HepG2 (cell line): ENCODE data around the gene TRMT1L. TPM values are rescaled to one million over a fixed set of nuclear protein-coding genes. Genes with fewer than 3 reads are reported as not detected.

ENCODE experiments used
- ATAC-seq: fragments of 200-7000 bp; cut with Tn5 transposase; 3 replicates; pipeline ENCODE4 v1.9.1; 2020; ENCODE audit warnings: mild to moderate bottlenecking, moderate library complexity
- BruUV-seq: library from RNA; stranded (reverse); fragments of 400-500 nt; replicated peaks from 2 replicates; lab custom pipeline; 2021; lab: Mats Ljungman, UMichigan
- CTCF ChIA-PET: fragments of 300-600 bp; formaldehyde crosslinking; extraction: SDS; loops from one replicate; lab custom pipeline; 2021; ENCODE audit warnings: low total read pairs, inconsistent platforms, low intra/inter-chr PET ratio; lab: Yijun Ruan, JAX
- POLR2A ChIA-PET: fragments of 350-600 bp; sonication (Branson Sonifier 250); formaldehyde crosslinking; loops from one replicate; lab custom pipeline; 2020; ENCODE audit warnings: antibody characterized with exemption, inconsistent platforms; lab: Yijun Ruan, JAX
- DNase-seq: peaks from one replicate; pipeline ENCODE4 v3.0.0-alpha.2; 2015; ENCODE audit warnings: low spot score
- FAIRE-seq: peaks from 3 replicates; lab custom pipeline; 2011; peaks lifted over from hg19 to GRCh38; lab: Jason Lieb, UNC
- H2AFZ ChIP-seq: one replicate; pipeline ENCODE4 v1.6.1; 2011; ENCODE audit warnings: low read length, inconsistent platforms
- H3K27ac ChIP-seq: fragments of 300-600 bp; 3 replicates; pipeline ENCODE4 v1.8.0; 2011; ENCODE audit warnings: mixed run types, mild to moderate bottlenecking, mixed read lengths, low read length, inconsistent platforms; ENCODE audit not compliant: insufficient read depth; ENCODE audit errors: extremely low read length
- H3K27me3 ChIP-seq, 2 experiments: fragments of 200-600 bp in 1 of 2; 2 replicates in 1 of 2; 3 replicates in 1 of 2; pipeline versions ENCODE4 v1.6.0 to v1.8.0; 2011; ENCODE audit warnings: low read length in 2 of 2, mild to moderate bottlenecking in 2 of 2, moderate library complexity in 2 of 2, inconsistent platforms in 1 of 2; ENCODE audit not compliant: insufficient read depth in 2 of 2, control insufficient read depth in 1 of 2
- H3K36me3 ChIP-seq, 2 experiments: fragments of 200-600 bp in 1 of 2; replicated peaks in 1 of 2; 2 replicates in 1 of 2; 3 replicates in 1 of 2; pipeline versions ENCODE4 v1.5.1 to v1.8.0; 2011; ENCODE audit warnings: low read length in 2 of 2, inconsistent platforms in 1 of 2; ENCODE audit not compliant: insufficient read depth in 2 of 2, control insufficient read depth in 1 of 2
- H3K4me1 ChIP-seq: 2 replicates; pipeline ENCODE4 v1.5.1; 2012; ENCODE audit warnings: low read length, inconsistent platforms; ENCODE audit not compliant: insufficient read depth
- H3K4me2 ChIP-seq: 2 replicates; pipeline ENCODE4 v1.6.0; 2011; ENCODE audit warnings: low read depth, low read length, inconsistent platforms
- H3K4me3 ChIP-seq, 3 experiments: fragments of 200-600 bp in 1 of 3; sonication (generic), shearing (Covaris generic) in 1 of 3; replicated peaks in 1 of 3; 2 replicates each; pipeline ENCODE4 v1.5.1; 2011 to 2016; ENCODE audit warnings: low read length in 3 of 3, inconsistent platforms in 2 of 3, low read depth in 2 of 3, mild to moderate bottlenecking in 2 of 3, control low read depth in 1 of 3, mixed read lengths in 1 of 3; ENCODE audit not compliant: insufficient read depth in 1 of 3
- H3K79me2 ChIP-seq: one replicate; pipeline ENCODE4 v1.6.1; 2011; ENCODE audit warnings: low read length, inconsistent platforms; ENCODE audit not compliant: insufficient read depth
- H3K9ac ChIP-seq: 2 replicates; pipeline ENCODE4 v1.6.0; 2011; ENCODE audit warnings: mild to moderate bottlenecking, low read depth, low read length, inconsistent platforms; ENCODE audit not compliant: insufficient read depth
- H3K9me3 ChIP-seq: 2 replicates; pipeline ENCODE4 v1.5.1; 2012; ENCODE audit warnings: mild to moderate bottlenecking, low read length
- H4K20me1 ChIP-seq: 2 replicates; pipeline ENCODE4 v1.6.0; 2011; ENCODE audit warnings: inconsistent platforms, mild to moderate bottlenecking, low read length, moderate library complexity; ENCODE audit not compliant: insufficient read depth
- LBX2 ChIP-seq: sonication (generic); formaldehyde crosslinking; IDR thresholded peaks from 2 replicates; pipeline ENCODE4 v1.5.0; 2020; ENCODE audit warnings: missing genetic modification reagents, mild to moderate bottlenecking, borderline replicate concordance
- MED13 ChIP-seq: sonication (generic); formaldehyde crosslinking; IDR thresholded peaks from 2 replicates; pipeline ENCODE4 v1.5.0; 2020; ENCODE audit warnings: missing genetic modification reagents
- MED8 ChIP-seq: sonication (generic); formaldehyde crosslinking; IDR thresholded peaks from 2 replicates; pipeline ENCODE4 v1.8.1; 2023; ENCODE audit warnings: mild to moderate bottlenecking, missing genetic modification reagents; ENCODE audit not compliant: insufficient replicate concordance
- NCOA5 ChIP-seq: sonication (generic); formaldehyde crosslinking; IDR thresholded peaks from 2 replicates; pipeline ENCODE4 v1.4.0; 2020; ENCODE audit warnings: missing genetic modification reagents
- NR0B2 ChIP-seq: sonication (generic); formaldehyde crosslinking; IDR thresholded peaks from 2 replicates; pipeline ENCODE4 v1.4.0; 2020; ENCODE audit warnings: mild to moderate bottlenecking, missing genetic modification reagents
- SIN3A ChIP-seq: IDR thresholded peaks from 2 replicates; pipeline ENCODE4 v1.6.1; 2011; ENCODE audit warnings: low read depth, mild to moderate bottlenecking, control low read depth, low read length, borderline replicate concordance
- SIX1 ChIP-seq: sonication (generic); formaldehyde crosslinking; IDR thresholded peaks from 2 replicates; pipeline ENCODE4 v1.4.0; 2020; ENCODE audit warnings: missing genetic modification reagents, borderline replicate concordance
- SMAD9 ChIP-seq: sonication (generic); formaldehyde crosslinking; IDR thresholded peaks from 2 replicates; pipeline ENCODE4 v1.5.1; 2020; ENCODE audit warnings: mild to moderate bottlenecking, missing genetic modification reagents
- SUZ12 ChIP-seq: fragments of 150-350 bp; IDR thresholded peaks from 2 replicates; pipeline ENCODE4 v1.6.1; 2014; ENCODE audit warnings: low read depth, low read length
- THAP11 ChIP-seq: IDR thresholded peaks from 2 replicates; pipeline ENCODE4 v1.6.1; 2016; ENCODE audit warnings: missing biosample characterization, missing genetic modification reagents
- ZBTB33 ChIP-seq: sonication (generic); formaldehyde crosslinking; IDR thresholded peaks from 2 replicates; pipeline ENCODE4 v1.4.0; 2020; ENCODE audit warnings: missing genetic modification reagents
- ZNF484 ChIP-seq: sonication (generic); formaldehyde crosslinking; IDR thresholded peaks from 2 replicates; pipeline ENCODE4 v1.5.1; 2020; ENCODE audit warnings: mild to moderate bottlenecking, low read depth, missing genetic modification reagents, borderline replicate concordance
- ZNF629 ChIP-seq: sonication (generic); formaldehyde crosslinking; conservative IDR thresholded peaks from 2 replicates; pipeline ENCODE4 v1.5.0; 2020; ENCODE audit warnings: missing genetic modification reagents
- ZNF773 ChIP-seq: sonication (generic); formaldehyde crosslinking; IDR thresholded peaks from 2 replicates; pipeline ENCODE4 v1.4.0; 2020; ENCODE audit warnings: missing genetic modification reagents, borderline replicate concordance
- WGBS: methylation state at CpG from one replicate; pipeline ENCODE4 v1.1.6; 2017; ENCODE audit warnings: low lambda C conversion rate; 5-methylcytosine and 5-hydroxymethylcytosine counted together
- in situ Hi-C: cut with HindIII; loops from 2 replicates; pipeline ENCODE4 v1.10.0; 2017; ENCODE audit warnings: low pct_unique_long_range_greater_than_20kb; ENCODE audit not compliant: extremely low pct_ligation_motif_present
- intact Hi-C: fragments of 100-400 bp; cut with micrococcal nuclease; formaldehyde crosslinking; loops from one replicate; pipeline ENCODE4 v1.10.0; 2022; ENCODE audit not compliant: unreplicated experiment
- polyA plus RNA-seq, 8 experiments: library from polyadenylated mRNA; depleted of rRNA in 3 of 8; stranded (reverse) in 7 of 8; unstranded in 1 of 8; fragments of >200 nt; fragmentation: Illumina TruSeq in 4 of 8; extraction: Trizol in 4 of 8; gene quantifications; 2 replicates each; pipeline versions ENCODE4 v1.2.1 to v1.2.3, GENCODE V29; 2011 to 2016; ENCODE audit warnings: low read depth in 4 of 8, missing spikeins in 1 of 8, mixed read lengths in 1 of 8; ENCODE audit not compliant: insufficient read depth in 1 of 8
- total RNA-seq, 5 experiments: library from RNA; depleted of rRNA; stranded (reverse); fragments of >200 nt; fragmentation: Illumina TruSeq; extraction: Trizol; gene quantifications; 2 replicates each; pipeline ENCODE4 v1.2.3, GENCODE V29; 2016; ENCODE audit warnings: low read depth in 1 of 5

TRMT1L gene
- total and polyA plus RNA-seq, 2 of the 13 experiments (the other 11 are each of a cell fraction or from before 2014, with no cell fraction given) = 17.9 to 19.2 TPM

GRCh38 chr1:185077374-185077773, 79.4 kb downstream of the TRMT1L start (continued):
- no peak for TF ChIP-seq SIN3A
- no peak for TF ChIP-seq ZNF484

- Histone ChIP-seq H2AFZ (no peak overlapping the region), H3K9me3 (no peaks in the 10 kb centered on the region), H3K27ac (no peak overlapping the region), H3K36me3 (no peaks in the 10 kb centered on the region; a peak in 1 of 5 replicates), H3K27me3 (no peaks in the 10 kb centered on the region), H3K9ac (no peak overlapping the region), H3K4me2 (no peak overlapping the region), H3K79me2 (peaks cover 44% of the 10 kb centered on the region), H3K4me3 (no peak overlapping the region), H4K20me1 (no peaks in the 10 kb centered on the region), H3K4me1 (peaks cover 5% of the 10 kb centered on the region; the same call in 1 of the 2 replicates)
- intact Hi-C loops (no loop called here), in situ Hi-C loops (no loop called here)
- DNase-seq (no peak), FAIRE-seq (no peak), ATAC-seq (no peak)
- no TSS peak for BruUV-seq
- ChIA-PET POLR2A (interaction anchor here (0.8 kb wide), 1 partner anchor 80 kb away, joined by 3 read pairs; no protein-coding TSS in a partner anchor), CTCF (no interaction called here)
- TF ChIP-seq THAP11 (CRISPR knock-in tag) (no peak), NCOA5 (CRISPR knock-in tag) (no peak), SUZ12 (no peak), SMAD9 (no peak)
- 84% methylated on average over 3 of the region's 3 CpGs for WGBS
Observed at GRCh38 chr1:185075476-185075875, 81.3 kb downstream of the TRMT1L start.

GRCh38 chr1:185074307-185074706, 82.4 kb downstream of the TRMT1L start:
- H2AFZ ChIP-seq = no peak overlapping the region
- no peak overlapping the region for H3K9ac ChIP-seq
- no peaks in the 10 kb centered on the region for H4K20me1 ChIP-seq
- BruUV-seq = no TSS peak
- in situ Hi-C loops (no loop called here), intact Hi-C loops (no loop called here)
- H3K79me2 ChIP-seq = peaks cover 46% of the 10 kb centered on the region
- H3K4me1 ChIP-seq = peaks cover 16% of the 10 kb centered on the region
- H3K27me3 ChIP-seq = no peaks in the 10 kb centered on the region
- no peak overlapping the region for H3K4me3 ChIP-seq
- H3K4me2 ChIP-seq = no peak overlapping the region
- no peaks in the 10 kb centered on the region for H3K9me3 ChIP-seq
- ATAC-seq (no peak), FAIRE-seq (no peak), DNase-seq (no peak)
- H3K36me3 ChIP-seq = no peaks in the 10 kb centered on the region; a peak in 1 of 5 replicates
- POLR2A ChIA-PET = no interaction called here
- H3K27ac ChIP-seq = no peak overlapping the region
- CTCF ChIA-PET = no interaction called here
- no peak for TF ChIP-seq MED8 (CRISPR knock-in tag)
- TF ChIP-seq MED13 (CRISPR knock-in tag) = no peak
- no peak for TF ChIP-seq NR0B2 (CRISPR knock-in tag)
- no peak for TF ChIP-seq LBX2 (CRISPR knock-in tag)
- TF ChIP-seq ZNF484 = no peak
- no peak for TF ChIP-seq SIX1
- no peak for TF ChIP-seq ZBTB33 (CRISPR knock-in tag)
- no peak for TF ChIP-seq ZNF629 (CRISPR knock-in tag)
- TF ChIP-seq ZNF773 = no peak
